Nucleus accumbens (tissue), 56 donors: ENCODE measurements around the gene PLEKHH3.
A peak's percentile ranks its signal among the peaks of the same experiment; 100 is the strongest.

Experiments
- DNase-seq, 56 donors: peaks; one replicate each; lab custom pipeline; 2025; lab: John Stamatoyannopoulos, UW

The PLEKHH3 gene

GRCh38 chr17:42676424-42677011 lies at the start of gene PLEKHH3:
Gene PLEKHH3 (minus strand): TSS chr17:42676994. CDS start chr17:42676563, 431 bp downstream.
- peak in 1 of 56 donors; percentile 40 for DNase-seq

GRCh38 chr17:42725143-42725542 lies 48.3 kb upstream of the PLEKHH3 start:
- no peak for DNase-seq

- DNase-seq = no peak
Observed at GRCh38 chr17:42723636-42724035, 46.8 kb upstream of the PLEKHH3 start.

GRCh38 chr17:42720996-42721583 lies 44.3 kb upstream of the PLEKHH3 start:
- DNase-seq = peak in 20 of 56 donors; percentile 2 to 42 (median 12)

- no peak for DNase-seq
Observed at GRCh38 chr17:42709561-42709960, 32.8 kb upstream of the PLEKHH3 start.

GRCh38 chr17:42708588-42708987 lies 31.8 kb upstream of the PLEKHH3 start:
- no peak for DNase-seq

GRCh38 chr17:42706732-42707131 lies 29.9 kb upstream of the PLEKHH3 start:
- no peak for DNase-seq

- no peak for DNase-seq
Observed at GRCh38 chr17:42704837-42705494, 28.2 kb upstream of the PLEKHH3 start.

GRCh38 chr17:42704490-42704836 lies 27.7 kb upstream of the PLEKHH3 start:
- no peak for DNase-seq

- DNase-seq = no peak
Observed at GRCh38 chr17:42702446-42702845, 25.7 kb upstream of the PLEKHH3 start.

- DNase-seq = no peak
Observed at GRCh38 chr17:42700586-42701289, 23.9 kb upstream of the PLEKHH3 start.

GRCh38 chr17:42699415-42699740 lies 22.6 kb upstream of the PLEKHH3 start:
- no peak for DNase-seq

- DNase-seq = no peak
Observed at GRCh38 chr17:42698736-42699414, 22.1 kb upstream of the PLEKHH3 start.

- no peak for DNase-seq
Observed at GRCh38 chr17:42697108-42697811, 20.5 kb upstream of the PLEKHH3 start.

GRCh38 chr17:42695500-42695899 lies 18.7 kb upstream of the PLEKHH3 start:
- DNase-seq = no peak

- DNase-seq = no peak
Observed at GRCh38 chr17:42694524-42694923, 17.7 kb upstream of the PLEKHH3 start.

GRCh38 chr17:42692489-42692888 lies 15.7 kb upstream of the PLEKHH3 start:
- no peak for DNase-seq

GRCh38 chr17:42691021-42691545 lies 14.3 kb upstream of the PLEKHH3 start:
- DNase-seq = no peak

GRCh38 chr17:42690596-42690995 lies 13.8 kb upstream of the PLEKHH3 start:
- DNase-seq = no peak

- DNase-seq = no peak
Observed at GRCh38 chr17:42687707-42688320, 11.0 kb upstream of the PLEKHH3 start.
